Omental fat pad (tissue), 4 donors: ENCODE measurements around the gene TLR1. TPM values are rescaled to one million over a fixed set of nuclear protein-coding genes. Genes with fewer than 3 reads are reported as not detected.

Source experiments
- ATAC-seq: fragments of 150-250 bp; one replicate; pipeline ENCODE4 v1.9.1; 2016; ENCODE audit warnings: mild to moderate bottlenecking, moderate library complexity; ENCODE audit not compliant: low FRiP score
- DNase-seq: peaks from one replicate; pipeline ENCODE4 v3.0.0-alpha.2; 2019; ENCODE audit warnings: low spot score
- total RNA-seq, 4 donors: library from RNA; depleted of rRNA; stranded (reverse); fragments of >200 nt; gene quantifications; one replicate each; pipeline ENCODE4 v1.1.0, GENCODE V29; 2016
- TF ChIP-seq, protein P1 (sequence below), 3 donors: fragments of 450-650 bp; IDR thresholded peaks; one replicate each; pipeline ENCODE4 v1.5.1; 2016 to 2017; ENCODE audit warnings: antibody characterized with exemption in 3 of 3, mild to moderate bottlenecking in 3 of 3, moderate library complexity in 2 of 3

Gene TLR1, protein sequence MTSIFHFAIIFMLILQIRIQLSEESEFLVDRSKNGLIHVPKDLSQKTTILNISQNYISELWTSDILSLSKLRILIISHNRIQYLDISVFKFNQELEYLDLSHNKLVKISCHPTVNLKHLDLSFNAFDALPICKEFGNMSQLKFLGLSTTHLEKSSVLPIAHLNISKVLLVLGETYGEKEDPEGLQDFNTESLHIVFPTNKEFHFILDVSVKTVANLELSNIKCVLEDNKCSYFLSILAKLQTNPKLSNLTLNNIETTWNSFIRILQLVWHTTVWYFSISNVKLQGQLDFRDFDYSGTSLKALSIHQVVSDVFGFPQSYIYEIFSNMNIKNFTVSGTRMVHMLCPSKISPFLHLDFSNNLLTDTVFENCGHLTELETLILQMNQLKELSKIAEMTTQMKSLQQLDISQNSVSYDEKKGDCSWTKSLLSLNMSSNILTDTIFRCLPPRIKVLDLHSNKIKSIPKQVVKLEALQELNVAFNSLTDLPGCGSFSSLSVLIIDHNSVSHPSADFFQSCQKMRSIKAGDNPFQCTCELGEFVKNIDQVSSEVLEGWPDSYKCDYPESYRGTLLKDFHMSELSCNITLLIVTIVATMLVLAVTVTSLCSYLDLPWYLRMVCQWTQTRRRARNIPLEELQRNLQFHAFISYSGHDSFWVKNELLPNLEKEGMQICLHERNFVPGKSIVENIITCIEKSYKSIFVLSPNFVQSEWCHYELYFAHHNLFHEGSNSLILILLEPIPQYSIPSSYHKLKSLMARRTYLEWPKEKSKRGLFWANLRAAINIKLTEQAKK
- 10 to 100 TPM; 17.0 to 35.8 (median 27.1) TPM for total RNA-seq

- ATAC-seq = peak; percentile 77
Measured at GRCh38 chr4:38804654-38805295, at the start of gene TLR1. TSS of gene TLR1 (minus strand) at chr4:38804791. CDS start at chr4:38798831, 5,960 bp downstream.

DNA sequence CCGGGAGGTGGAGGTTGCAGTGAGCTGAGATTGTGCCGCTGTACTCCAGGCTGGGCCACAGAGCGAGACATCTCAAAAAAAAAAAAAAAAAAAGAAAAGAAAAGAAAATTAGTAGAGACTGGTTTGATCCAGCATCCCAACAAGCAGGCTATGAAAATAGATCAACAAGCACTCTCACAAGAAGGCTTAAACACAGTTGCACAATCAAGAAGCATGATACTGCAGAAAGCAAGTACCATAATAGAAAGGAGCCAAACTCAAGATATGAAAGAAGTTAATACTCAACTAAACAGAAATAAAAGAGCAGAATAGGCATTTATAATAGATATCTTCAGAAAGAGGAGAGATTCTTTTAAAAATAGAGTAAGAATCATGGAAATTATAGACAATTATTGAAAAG, 41.4 kb upstream of the TLR1 start:
- ATAC-seq (no peak), DNase-seq (no peak)
- TF ChIP-seq, protein P1, sequence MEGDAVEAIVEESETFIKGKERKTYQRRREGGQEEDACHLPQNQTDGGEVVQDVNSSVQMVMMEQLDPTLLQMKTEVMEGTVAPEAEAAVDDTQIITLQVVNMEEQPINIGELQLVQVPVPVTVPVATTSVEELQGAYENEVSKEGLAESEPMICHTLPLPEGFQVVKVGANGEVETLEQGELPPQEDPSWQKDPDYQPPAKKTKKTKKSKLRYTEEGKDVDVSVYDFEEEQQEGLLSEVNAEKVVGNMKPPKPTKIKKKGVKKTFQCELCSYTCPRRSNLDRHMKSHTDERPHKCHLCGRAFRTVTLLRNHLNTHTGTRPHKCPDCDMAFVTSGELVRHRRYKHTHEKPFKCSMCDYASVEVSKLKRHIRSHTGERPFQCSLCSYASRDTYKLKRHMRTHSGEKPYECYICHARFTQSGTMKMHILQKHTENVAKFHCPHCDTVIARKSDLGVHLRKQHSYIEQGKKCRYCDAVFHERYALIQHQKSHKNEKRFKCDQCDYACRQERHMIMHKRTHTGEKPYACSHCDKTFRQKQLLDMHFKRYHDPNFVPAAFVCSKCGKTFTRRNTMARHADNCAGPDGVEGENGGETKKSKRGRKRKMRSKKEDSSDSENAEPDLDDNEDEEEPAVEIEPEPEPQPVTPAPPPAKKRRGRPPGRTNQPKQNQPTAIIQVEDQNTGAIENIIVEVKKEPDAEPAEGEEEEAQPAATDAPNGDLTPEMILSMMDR (IDR thresholded peaks at IDR 0.05) = no peak

More at GRCh38 chr4:38804654-38805295, at the start of gene TLR1:
- TF ChIP-seq, protein P1 (IDR thresholded peaks at IDR 0.05) = no peak
- no peak for DNase-seq

GRCh38 chr4:38842994-38843393, 38.4 kb upstream of the TLR1 start:
- no peak for DNase-seq
- TF ChIP-seq, protein P1 (IDR thresholded peaks at IDR 0.05) = no peak
- no peak for ATAC-seq

- TF ChIP-seq, protein P1 (IDR thresholded peaks at IDR 0.05) = no peak
- ATAC-seq = no peak
- DNase-seq = no peak
Measured at GRCh38 chr4:38837849-38838248, 33.3 kb upstream of the TLR1 start.

DNA sequence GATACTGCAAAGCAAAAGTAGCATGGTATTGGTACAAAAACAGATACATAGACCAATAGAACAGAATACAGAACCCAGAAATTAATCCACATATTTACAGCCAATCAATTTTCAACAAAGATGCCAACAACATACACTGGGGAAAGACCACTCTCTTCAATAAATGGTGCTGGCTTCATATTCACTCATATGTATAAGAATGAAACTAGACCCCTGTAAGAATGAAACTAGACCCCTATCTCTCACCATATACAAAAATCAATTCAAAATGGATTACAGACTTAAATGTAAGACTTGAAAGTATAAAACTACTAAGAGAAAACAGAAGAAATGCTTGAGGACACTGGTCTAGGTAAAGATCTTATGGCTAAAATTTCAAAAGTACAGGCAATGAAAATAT, 32.7 kb upstream of the TLR1 start:
- ATAC-seq (no peak), DNase-seq (no peak)
- TF ChIP-seq, protein P1 (IDR thresholded peaks at IDR 0.05) = no peak

DNA sequence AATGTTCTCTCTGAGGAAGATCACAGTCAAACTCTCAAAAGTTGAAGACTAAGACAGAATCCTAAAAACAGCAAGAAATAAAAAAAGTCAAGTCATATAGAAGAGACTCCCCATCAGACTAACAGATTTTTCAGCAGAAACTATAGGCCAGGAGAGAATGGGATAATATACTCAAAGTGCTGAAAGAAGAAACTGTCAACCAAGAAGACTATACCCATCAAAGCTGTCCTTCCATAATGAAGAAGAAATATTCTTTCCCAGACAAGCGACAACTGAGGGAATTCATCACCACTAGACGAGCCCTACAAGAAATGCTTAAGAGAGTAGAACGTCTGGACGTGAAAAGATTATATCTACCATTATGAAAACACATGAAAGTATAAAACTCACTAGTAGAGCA, 30.0 kb upstream of the TLR1 start:
- DNase-seq (no peak), ATAC-seq (no peak)
- TF ChIP-seq, protein P1 (IDR thresholded peaks at IDR 0.05) = no peak
